ENCODE data around the gene CTNNA3.

DNA sequence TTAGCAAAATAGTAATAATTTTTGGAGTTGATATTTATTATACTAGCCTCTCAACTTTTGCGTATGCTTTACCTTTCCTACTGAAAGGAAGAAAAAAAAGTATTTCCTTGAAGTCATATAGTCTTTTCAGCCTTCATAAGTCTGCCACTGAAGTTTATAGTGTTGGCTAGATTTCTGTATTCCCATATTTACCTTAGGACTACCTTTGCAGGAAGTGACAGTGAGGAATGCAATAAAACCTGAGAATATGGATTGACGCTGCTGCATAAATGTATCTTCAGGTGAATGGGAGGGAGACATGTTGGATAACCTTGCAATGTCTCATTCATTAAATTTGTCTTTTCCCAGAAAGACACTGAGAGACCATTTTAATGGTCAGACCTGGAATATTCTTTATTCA lies 776.7 kb downstream of the CTNNA3 start:
- TF ChIP-seq, protein P1, sequence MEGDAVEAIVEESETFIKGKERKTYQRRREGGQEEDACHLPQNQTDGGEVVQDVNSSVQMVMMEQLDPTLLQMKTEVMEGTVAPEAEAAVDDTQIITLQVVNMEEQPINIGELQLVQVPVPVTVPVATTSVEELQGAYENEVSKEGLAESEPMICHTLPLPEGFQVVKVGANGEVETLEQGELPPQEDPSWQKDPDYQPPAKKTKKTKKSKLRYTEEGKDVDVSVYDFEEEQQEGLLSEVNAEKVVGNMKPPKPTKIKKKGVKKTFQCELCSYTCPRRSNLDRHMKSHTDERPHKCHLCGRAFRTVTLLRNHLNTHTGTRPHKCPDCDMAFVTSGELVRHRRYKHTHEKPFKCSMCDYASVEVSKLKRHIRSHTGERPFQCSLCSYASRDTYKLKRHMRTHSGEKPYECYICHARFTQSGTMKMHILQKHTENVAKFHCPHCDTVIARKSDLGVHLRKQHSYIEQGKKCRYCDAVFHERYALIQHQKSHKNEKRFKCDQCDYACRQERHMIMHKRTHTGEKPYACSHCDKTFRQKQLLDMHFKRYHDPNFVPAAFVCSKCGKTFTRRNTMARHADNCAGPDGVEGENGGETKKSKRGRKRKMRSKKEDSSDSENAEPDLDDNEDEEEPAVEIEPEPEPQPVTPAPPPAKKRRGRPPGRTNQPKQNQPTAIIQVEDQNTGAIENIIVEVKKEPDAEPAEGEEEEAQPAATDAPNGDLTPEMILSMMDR (IDR thresholded peaks at IDR 0.05), result no peak
- no peak for TF ChIP-seq POLR2A (IDR thresholded peaks at IDR 0.05)

Measured in uterus (tissue), 2 donors.